ENCODE results near the gene BORCS5. TPM values are rescaled to one million over a fixed set of nuclear protein-coding genes. Genes with fewer than 3 reads are reported as not detected.
"Not testable (repeated sequence)": the region's sequence is repeated elsewhere in the genome, so short reads cannot be mapped to it uniquely, and the experiment has no call there.

The BORCS5 gene
- total RNA-seq, 4 donors from 2014 or later, result 7.6 to 20.4 (median 10.0) TPM

DNA sequence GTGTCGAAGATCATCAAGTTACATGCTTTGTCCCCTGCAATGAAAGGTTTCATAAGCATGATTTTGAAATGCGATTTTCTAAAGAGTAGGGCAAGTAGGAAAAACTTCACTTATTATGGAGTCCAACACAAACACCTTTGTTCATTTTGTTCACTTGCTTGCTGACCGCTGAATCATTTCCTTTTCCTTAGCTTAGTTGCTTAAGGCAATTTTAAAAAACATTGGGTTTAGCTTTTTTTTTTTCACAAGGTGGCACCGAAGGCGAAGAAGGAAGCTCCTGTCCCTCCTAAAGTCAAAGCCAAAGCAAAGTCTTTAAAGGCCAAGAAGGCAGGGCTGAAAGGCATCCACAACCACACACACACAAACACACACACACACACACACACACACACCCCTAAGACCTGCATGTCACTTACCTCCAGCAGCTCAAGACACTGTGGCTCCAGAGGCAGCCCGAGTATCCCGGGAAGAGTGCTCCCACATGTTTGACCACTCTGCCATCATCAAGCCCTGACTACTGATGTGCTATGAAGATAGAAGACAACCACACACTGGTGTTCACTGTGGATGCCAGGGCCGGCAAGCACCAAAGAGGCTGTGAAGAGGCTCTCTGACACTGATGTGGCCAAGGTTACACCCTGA, 18.2 kb upstream of the BORCS5 start:
- intact Hi-C loops (cut with DNase I), result loop anchor here (10.0 kb wide), 1 partner anchor 254 kb away; no protein-coding TSS in a partner anchor
- 57 to 61% methylated on average over 7 to 8 of the region's 8 CpGs for WGBS, 2 donors
- Histone ChIP-seq H3K27ac (peak overlapping the region; percentile 39 to 71 (median 52)), H3K27me3 (no peaks in the 10 kb centered on the region), H3K36me3 (peaks cover 0 to 75% (median 6%) of the 10 kb centered on the region in 3 donors), H3K4me3 (peak overlapping the region in 2 of 4 donors; percentile 2 to 36), H3K4me1 (peaks cover 0 to 24% (median 7%) of the 10 kb centered on the region in 3 donors), H3K9me3 (no peaks in the 10 kb centered on the region)
- no peak for TF ChIP-seq POLR2A (IDR thresholded peaks at IDR 0.05)
- TF ChIP-seq, protein P1, sequence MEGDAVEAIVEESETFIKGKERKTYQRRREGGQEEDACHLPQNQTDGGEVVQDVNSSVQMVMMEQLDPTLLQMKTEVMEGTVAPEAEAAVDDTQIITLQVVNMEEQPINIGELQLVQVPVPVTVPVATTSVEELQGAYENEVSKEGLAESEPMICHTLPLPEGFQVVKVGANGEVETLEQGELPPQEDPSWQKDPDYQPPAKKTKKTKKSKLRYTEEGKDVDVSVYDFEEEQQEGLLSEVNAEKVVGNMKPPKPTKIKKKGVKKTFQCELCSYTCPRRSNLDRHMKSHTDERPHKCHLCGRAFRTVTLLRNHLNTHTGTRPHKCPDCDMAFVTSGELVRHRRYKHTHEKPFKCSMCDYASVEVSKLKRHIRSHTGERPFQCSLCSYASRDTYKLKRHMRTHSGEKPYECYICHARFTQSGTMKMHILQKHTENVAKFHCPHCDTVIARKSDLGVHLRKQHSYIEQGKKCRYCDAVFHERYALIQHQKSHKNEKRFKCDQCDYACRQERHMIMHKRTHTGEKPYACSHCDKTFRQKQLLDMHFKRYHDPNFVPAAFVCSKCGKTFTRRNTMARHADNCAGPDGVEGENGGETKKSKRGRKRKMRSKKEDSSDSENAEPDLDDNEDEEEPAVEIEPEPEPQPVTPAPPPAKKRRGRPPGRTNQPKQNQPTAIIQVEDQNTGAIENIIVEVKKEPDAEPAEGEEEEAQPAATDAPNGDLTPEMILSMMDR (IDR thresholded peaks at IDR 0.05), result no peak
- DNase-seq, result no peak

DNA sequence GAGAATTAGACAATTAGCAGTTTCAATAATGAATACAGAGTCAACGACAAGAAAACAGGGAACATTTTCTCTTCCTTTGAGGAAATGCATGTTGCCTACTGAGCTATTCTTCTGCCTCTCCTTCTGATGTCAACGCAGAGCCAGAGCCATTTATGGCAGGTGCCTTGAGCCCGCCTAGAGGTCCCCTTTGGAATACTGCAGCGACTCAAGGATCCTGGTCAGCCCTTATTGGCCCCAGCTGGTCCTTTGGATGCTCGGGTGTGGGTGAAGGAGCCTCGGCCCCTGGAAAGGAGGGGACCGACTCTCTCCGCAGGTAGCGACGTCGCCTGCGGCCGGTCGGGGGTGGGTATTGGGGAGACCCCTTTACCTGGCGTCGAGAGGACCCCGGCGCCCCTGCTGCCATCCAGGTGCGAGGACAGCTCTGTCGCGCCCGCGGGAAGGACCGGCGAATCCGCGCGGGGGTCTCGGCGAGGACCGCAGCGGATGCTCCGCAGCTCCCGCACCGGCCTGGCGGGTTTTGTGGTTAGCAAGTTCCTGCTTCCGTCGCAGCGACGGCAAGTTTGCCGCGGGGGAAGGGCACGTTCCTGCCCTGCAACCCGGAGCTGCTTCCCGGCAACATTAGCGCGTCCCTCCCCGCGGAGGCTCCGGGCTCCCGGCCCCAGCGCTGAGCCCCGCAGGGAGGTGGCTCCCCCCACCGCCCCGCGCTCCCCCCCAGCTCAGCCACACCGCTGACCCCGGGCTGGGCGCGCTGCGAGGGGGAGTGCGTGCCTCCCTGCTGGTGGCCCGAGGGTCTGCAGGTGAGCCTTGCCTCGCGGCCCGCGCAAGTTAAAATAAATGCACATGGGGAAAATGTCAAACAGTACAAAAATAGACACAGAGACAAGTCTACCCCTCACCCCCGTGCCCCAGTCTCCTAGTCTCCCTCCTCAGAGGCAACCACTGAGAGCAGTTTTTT, 6.9 kb upstream of the BORCS5 start, which contains the start of gene MANSC1:
TSS of gene MANSC1 (minus strand) at position 532 of the 955 bp plus-strand sequence. CDS start 6,928 bp downstream, outside the sequence.
- Histone ChIP-seq H3K9me3 (no peaks in the 10 kb centered on the region), H3K36me3 (peaks cover 0 to 6% (median 0%) of the 10 kb centered on the region in 3 donors), H3K27me3 (no peaks in the 10 kb centered on the region), H3K4me1 (peaks cover 7 to 41% (median 10%) of the 10 kb centered on the region in 3 donors), H3K27ac (peak within 1 kb of the TSS; percentile 85 to 96 (median 92)), H3K4me3 (peak within 1 kb of the TSS; percentile 55 to 92 (median 80))
- peak in 2 of 4 donors; percentile 72 to 80 for TF ChIP-seq POLR2A (IDR thresholded peaks at IDR 0.05)
- TF ChIP-seq, protein P1 (IDR thresholded peaks at IDR 0.05), result peak in 3 of 6 experiments; percentile 53 to 57 (median 55)
- intact Hi-C loops (cut with DNase I), result no loop called here
- WGBS, 2 donors, result 2 to 3% methylated on average over 6 to 15 of the region's 68 CpGs
- no peak for DNase-seq

DNA sequence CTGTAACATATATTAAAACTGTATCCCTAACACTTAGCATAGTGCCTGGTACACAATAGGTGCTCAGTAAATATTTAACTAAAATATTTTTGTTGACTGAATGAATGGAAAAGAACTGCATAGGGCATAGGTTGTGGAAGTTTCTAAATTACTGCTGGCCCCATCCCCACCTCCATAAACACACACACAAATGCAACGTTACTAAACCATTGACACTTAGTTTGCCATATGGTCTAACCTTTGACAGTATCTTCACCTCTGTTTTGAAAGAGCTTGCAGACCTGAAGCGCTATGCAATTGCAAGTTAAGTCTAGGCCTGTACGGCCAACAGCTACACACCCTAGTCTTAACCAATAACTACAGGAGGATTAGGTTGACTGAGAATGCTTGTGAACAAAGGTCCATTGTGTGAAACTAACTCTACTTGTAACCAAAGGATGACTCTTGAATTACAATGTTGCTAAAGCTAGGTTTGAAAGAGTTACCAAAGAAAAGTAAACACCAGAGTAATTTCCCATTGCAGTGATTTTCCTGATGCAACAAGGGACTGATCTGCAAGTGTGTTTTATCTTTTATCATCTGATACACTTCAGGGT, 5.9 kb upstream of the BORCS5 start:
- no peak for DNase-seq
- H3K36me3 ChIP-seq, result peaks cover 0 to 4% (median 0%) of the 10 kb centered on the region in 3 donors
- WGBS, 2 donors, result 53 to 61% methylated on average over 3 of the region's 3 CpGs
- no peak for TF ChIP-seq POLR2A (IDR thresholded peaks at IDR 0.05)
- TF ChIP-seq, protein P1 (IDR thresholded peaks at IDR 0.05), result no peak
- no peaks in the 10 kb centered on the region for H3K9me3 ChIP-seq
- H3K27me3 ChIP-seq, result no peaks in the 10 kb centered on the region
- H3K27ac ChIP-seq, result peak overlapping the region; percentile 85 to 96 (median 92)
- intact Hi-C loops (cut with DNase I), result no loop called here
- peak overlapping the region in 3 of 4 donors; percentile 80 to 92 (median 80) for H3K4me3 ChIP-seq
- H3K4me1 ChIP-seq, result peaks cover 7 to 41% (median 10%) of the 10 kb centered on the region in 3 donors

DNA sequence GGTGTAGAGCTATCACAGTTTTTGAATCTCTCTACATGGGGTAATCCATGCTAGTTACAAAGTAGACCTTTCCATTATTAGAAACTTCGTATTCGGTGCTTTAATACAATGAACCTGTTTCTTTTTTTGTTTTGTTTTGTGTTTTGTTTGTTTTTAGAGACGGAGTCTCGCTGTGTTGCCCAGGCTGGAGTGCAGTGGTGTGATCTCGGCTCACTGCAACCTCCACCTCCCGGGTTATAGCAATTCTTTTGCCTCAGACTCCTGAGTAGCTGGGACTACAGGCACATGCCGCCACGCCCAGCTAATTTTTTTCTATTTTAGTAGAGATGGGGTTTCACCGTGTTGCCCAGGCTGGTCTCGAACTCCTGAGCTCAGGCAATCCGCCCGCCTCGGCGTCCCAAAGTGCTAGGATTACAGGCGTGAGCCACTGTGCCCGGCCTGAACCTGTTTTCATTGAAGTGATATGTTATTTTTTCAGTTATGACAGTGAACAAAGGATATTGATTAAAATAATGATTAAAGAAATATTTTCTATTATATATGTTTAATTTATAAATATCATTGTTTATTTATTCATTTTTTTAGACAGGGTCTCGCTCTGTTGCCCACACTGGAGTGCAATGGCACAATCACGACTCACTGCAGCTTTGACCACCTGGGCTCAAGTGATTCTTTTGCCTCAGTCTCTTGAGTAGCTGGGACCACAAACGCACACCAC, 5.3 kb upstream of the BORCS5 start:
- H3K9me3 ChIP-seq; DNase-seq; H3K36me3 ChIP-seq; H3K27me3 ChIP-seq; H3K4me3 ChIP-seq; intact Hi-C loops (cut with DNase I): not testable (repeated sequence)
- peak overlapping the region; percentile 73 to 96 (median 92) for H3K27ac ChIP-seq
- peaks cover 7 to 47% (median 15%) of the 10 kb centered on the region in 3 donors for H3K4me1 ChIP-seq
- 70 to 77% methylated on average over 19 of the region's 19 CpGs for WGBS, 2 donors

DNA sequence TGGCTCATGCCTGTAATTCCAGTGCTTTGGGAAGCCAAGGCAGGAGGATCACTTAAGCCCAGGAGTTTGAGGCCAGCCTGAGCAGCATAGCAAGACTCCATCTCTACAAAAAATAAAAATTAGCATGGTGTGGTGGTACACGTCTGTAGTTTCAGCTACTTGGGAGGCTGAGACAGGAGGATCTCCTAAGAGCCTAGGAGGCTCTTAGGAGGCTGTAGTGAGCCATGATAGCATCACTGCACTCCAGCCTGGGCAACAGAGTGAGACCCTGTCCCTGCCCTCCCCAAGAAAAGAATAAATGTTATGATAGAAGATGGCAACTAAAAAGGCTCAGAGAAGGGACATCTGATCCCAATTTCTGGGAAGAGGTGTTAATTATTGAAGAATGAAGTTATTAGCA, 3.6 kb upstream of the BORCS5 start:
- DNase-seq, result no peak
- H3K36me3 ChIP-seq, result no peaks in the 10 kb centered on the region
- intact Hi-C loops (cut with DNase I), result no loop called here
- 88 to 90% methylated on average over 1 of the region's 1 CpG for WGBS, 2 donors
- H3K27ac ChIP-seq, result no peak overlapping the region
- H3K4me3 ChIP-seq, result no peak overlapping the region
- no peak for TF ChIP-seq POLR2A (IDR thresholded peaks at IDR 0.05)
- TF ChIP-seq, protein P1 (IDR thresholded peaks at IDR 0.05), result no peak
- H3K27me3 ChIP-seq, result no peaks in the 10 kb centered on the region
- peaks cover 11 to 51% (median 18%) of the 10 kb centered on the region in 3 donors for H3K4me1 ChIP-seq
- no peaks in the 10 kb centered on the region for H3K9me3 ChIP-seq
